ENCODE results near the gene PMPCA. TPM values are rescaled to one million over a fixed set of nuclear protein-coding genes. Genes with fewer than 3 reads are reported as not detected.

The PMPCA gene
- total and polyA plus RNA-seq, 2 donors, result 15.1 to 43.7 TPM

GRCh38 chr9:136465500-136466154, 55.2 kb downstream of the PMPCA start:
- 93% methylated on average over 27 of the region's 27 CpGs for WGBS
- H3K27ac ChIP-seq (ENCODE audit: low read depth), result no peak overlapping the region
- H3K4me3 ChIP-seq (ENCODE audit: low read depth, low read length), result no peak overlapping the region
- no peak for DNase-seq (ENCODE audit: extremely low spot score)
- H3K4me1 ChIP-seq (ENCODE audit: insufficient read depth), result no peaks in the 10 kb centered on the region
- peaks cover 16% of the 10 kb centered on the region for H3K36me3 ChIP-seq (ENCODE audit: insufficient read depth)

GRCh38 chr9:136466155-136466541, 55.7 kb downstream of the PMPCA start:
- DNase-seq (ENCODE audit: extremely low spot score), result no peak
- no peak overlapping the region for H3K27ac ChIP-seq (ENCODE audit: low read depth)
- WGBS, result 96% methylated on average over 30 of the region's 30 CpGs
- H3K36me3 ChIP-seq (ENCODE audit: insufficient read depth), result peaks cover 16% of the 10 kb centered on the region
- no peaks in the 10 kb centered on the region for H3K4me1 ChIP-seq (ENCODE audit: insufficient read depth)
- no peak overlapping the region for H3K4me3 ChIP-seq (ENCODE audit: low read depth, low read length)

GRCh38 chr9:136467766-136468165, 57.3 kb downstream of the PMPCA start:
- Histone ChIP-seq H3K4me1 (ENCODE audit: insufficient read depth) (no peaks in the 10 kb centered on the region), H3K36me3 (ENCODE audit: insufficient read depth) (peaks cover 15% of the 10 kb centered on the region), H3K27ac (ENCODE audit: low read depth) (no peak overlapping the region), H3K4me3 (ENCODE audit: low read depth, low read length) (no peak overlapping the region)
- DNase-seq (ENCODE audit: extremely low spot score), result no peak
- 89% methylated on average over 15 of the region's 15 CpGs for WGBS

- Histone ChIP-seq H3K4me3 (ENCODE audit: low read depth, low read length) (no peak overlapping the region), H3K36me3 (ENCODE audit: insufficient read depth) (peaks cover 13% of the 10 kb centered on the region), H3K27ac (ENCODE audit: low read depth) (no peak overlapping the region), H3K4me1 (ENCODE audit: insufficient read depth) (no peaks in the 10 kb centered on the region)
- no peak for DNase-seq (ENCODE audit: extremely low spot score)
- WGBS, result 92% methylated on average over 11 of the region's 11 CpGs
Observed at GRCh38 chr9:136470356-136470755, 59.9 kb downstream of the PMPCA start.

- Histone ChIP-seq H3K36me3 (ENCODE audit: insufficient read depth) (peaks cover 7% of the 10 kb centered on the region), H3K4me3 (ENCODE audit: low read depth, low read length) (no peak overlapping the region), H3K27ac (ENCODE audit: low read depth) (no peak overlapping the region), H3K4me1 (ENCODE audit: insufficient read depth) (no peaks in the 10 kb centered on the region)
- WGBS, result 92% methylated on average over 12 of the region's 12 CpGs
- DNase-seq (ENCODE audit: extremely low spot score), result no peak
Observed at GRCh38 chr9:136470792-136471469, 60.5 kb downstream of the PMPCA start.

GRCh38 chr9:136471802-136472487, 61.5 kb downstream of the PMPCA start:
- peaks cover 2% of the 10 kb centered on the region for H3K36me3 ChIP-seq (ENCODE audit: insufficient read depth)
- no peak overlapping the region for H3K27ac ChIP-seq (ENCODE audit: low read depth)
- WGBS, result 91% methylated on average over 19 of the region's 19 CpGs
- no peak for DNase-seq (ENCODE audit: extremely low spot score)
- H3K4me1 ChIP-seq (ENCODE audit: insufficient read depth), result no peaks in the 10 kb centered on the region
- H3K4me3 ChIP-seq (ENCODE audit: low read depth, low read length), result no peak overlapping the region

GRCh38 chr9:136472640-136473353, 62.3 kb downstream of the PMPCA start:
- WGBS, result 89% methylated on average over 28 of the region's 28 CpGs
- no peak for DNase-seq (ENCODE audit: extremely low spot score)
- no peaks in the 10 kb centered on the region for H3K4me1 ChIP-seq (ENCODE audit: insufficient read depth)
- H3K27ac ChIP-seq (ENCODE audit: low read depth), result no peak overlapping the region
- H3K36me3 ChIP-seq (ENCODE audit: insufficient read depth), result peaks cover 2% of the 10 kb centered on the region
- H3K4me3 ChIP-seq (ENCODE audit: low read depth, low read length), result no peak overlapping the region

- H3K36me3 ChIP-seq (ENCODE audit: insufficient read depth), result peaks cover 2% of the 10 kb centered on the region
- no peaks in the 10 kb centered on the region for H3K4me1 ChIP-seq (ENCODE audit: insufficient read depth)
- no peak for DNase-seq (ENCODE audit: extremely low spot score)
- no peak overlapping the region for H3K27ac ChIP-seq (ENCODE audit: low read depth)
- WGBS, result 91% methylated on average over 14 of the region's 14 CpGs
- H3K4me3 ChIP-seq (ENCODE audit: low read depth, low read length), result no peak overlapping the region
Observed at GRCh38 chr9:136473354-136473721, 62.9 kb downstream of the PMPCA start.

Other genes starting within 250 kb of the PMPCA start
- gene LHX3, start 205.5 kb upstream of the PMPCA start, total RNA-seq, result not detected
- gene LHX3, start 205.5 kb upstream of the PMPCA start, polyA plus RNA-seq, result not detected
- gene QSOX2, start 164.8 kb upstream of the PMPCA start, total RNA-seq, result 7.6 TPM
- gene QSOX2, start 164.8 kb upstream of the PMPCA start, polyA plus RNA-seq, result 7.8 TPM
- 0.58 TPM for gene CCDC187, start 106.6 kb upstream of the PMPCA start, total RNA-seq
- 0.19 TPM for gene CCDC187, start 106.6 kb upstream of the PMPCA start, polyA plus RNA-seq
- gene GPSM1, start 83.1 kb upstream of the PMPCA start, total RNA-seq, result 22.3 TPM
- gene GPSM1, start 83.1 kb upstream of the PMPCA start, polyA plus RNA-seq, result 13.5 TPM
- 4.2 TPM for gene DNLZ, start 46.9 kb upstream of the PMPCA start, total RNA-seq
- gene DNLZ, start 46.9 kb upstream of the PMPCA start, polyA plus RNA-seq, result 14.9 TPM
- 3.2 TPM for gene CARD9, start 37.0 kb upstream of the PMPCA start, total RNA-seq
- gene CARD9, start 37.0 kb upstream of the PMPCA start, polyA plus RNA-seq, result 2.9 TPM
- 4.4 TPM for gene SNAPC4, start 10.5 kb upstream of the PMPCA start, total RNA-seq
- 7.3 TPM for gene SNAPC4, start 10.5 kb upstream of the PMPCA start, polyA plus RNA-seq
- gene ENTR1, start within 50 bp of the PMPCA start, total RNA-seq, result 20.4 TPM
- gene ENTR1, start within 50 bp of the PMPCA start, polyA plus RNA-seq, result 37.5 TPM
- 5.3 TPM for gene INPP5E, start 29.2 kb downstream of the PMPCA start, total RNA-seq
- gene INPP5E, start 29.2 kb downstream of the PMPCA start, polyA plus RNA-seq, result 12.6 TPM
- 24.3 TPM for gene SEC16A, start 72.4 kb downstream of the PMPCA start, total RNA-seq
- 36.4 TPM for gene SEC16A, start 72.4 kb downstream of the PMPCA start, polyA plus RNA-seq
- 25.6 TPM for gene NOTCH1, start 135.4 kb downstream of the PMPCA start, total RNA-seq
- gene NOTCH1, start 135.4 kb downstream of the PMPCA start, polyA plus RNA-seq, result 19.7 TPM